HepG2 (cell line): Measurements from ENCODE around the gene SOWAHD. TPM values are rescaled to one million over a fixed set of nuclear protein-coding genes. Genes with fewer than 3 reads are reported as not detected.
A peak's percentile ranks its signal among the peaks of the same experiment; 100 is the strongest.

Experiments used
- ATAC-seq: fragments of 200-7000 bp; cut with Tn5 transposase; 3 replicates; pipeline ENCODE4 v1.9.1; 2020; ENCODE audit warnings: mild to moderate bottlenecking, moderate library complexity
- BruUV-seq: library from RNA; stranded (reverse); fragments of 400-500 nt; replicated peaks from 2 replicates; lab custom pipeline; 2021; lab: Mats Ljungman, UMichigan
- CTCF ChIA-PET: fragments of 300-600 bp; formaldehyde crosslinking; extraction: SDS; loops from one replicate; lab custom pipeline; 2021; ENCODE audit warnings: low total read pairs, inconsistent platforms, low intra/inter-chr PET ratio; lab: Yijun Ruan, JAX
- POLR2A ChIA-PET: fragments of 350-600 bp; sonication (Branson Sonifier 250); formaldehyde crosslinking; loops from one replicate; lab custom pipeline; 2020; ENCODE audit warnings: antibody characterized with exemption, inconsistent platforms; lab: Yijun Ruan, JAX
- DNase-seq: peaks from one replicate; pipeline ENCODE4 v3.0.0-alpha.2; 2015; ENCODE audit warnings: low spot score
- FAIRE-seq: peaks from 3 replicates; lab custom pipeline; 2011; peaks lifted over from hg19 to GRCh38; lab: Jason Lieb, UNC
- H2AFZ ChIP-seq: one replicate; pipeline ENCODE4 v1.6.1; 2011; ENCODE audit warnings: low read length, inconsistent platforms
- H3K27ac ChIP-seq: fragments of 300-600 bp; 3 replicates; pipeline ENCODE4 v1.8.0; 2011; ENCODE audit warnings: mixed run types, mild to moderate bottlenecking, mixed read lengths, low read length, inconsistent platforms; ENCODE audit not compliant: insufficient read depth; ENCODE audit errors: extremely low read length
- H3K27me3 ChIP-seq, 2 experiments: fragments of 200-600 bp in 1 of 2; 2 replicates in 1 of 2; 3 replicates in 1 of 2; pipeline versions ENCODE4 v1.6.0 to v1.8.0; 2011; ENCODE audit warnings: low read length in 2 of 2, mild to moderate bottlenecking in 2 of 2, moderate library complexity in 2 of 2, inconsistent platforms in 1 of 2; ENCODE audit not compliant: insufficient read depth in 2 of 2, control insufficient read depth in 1 of 2
- H3K36me3 ChIP-seq, 2 experiments: fragments of 200-600 bp in 1 of 2; replicated peaks in 1 of 2; 2 replicates in 1 of 2; 3 replicates in 1 of 2; pipeline versions ENCODE4 v1.5.1 to v1.8.0; 2011; ENCODE audit warnings: low read length in 2 of 2, inconsistent platforms in 1 of 2; ENCODE audit not compliant: insufficient read depth in 2 of 2, control insufficient read depth in 1 of 2
- H3K4me1 ChIP-seq: 2 replicates; pipeline ENCODE4 v1.5.1; 2012; ENCODE audit warnings: low read length, inconsistent platforms; ENCODE audit not compliant: insufficient read depth
- H3K4me2 ChIP-seq: 2 replicates; pipeline ENCODE4 v1.6.0; 2011; ENCODE audit warnings: low read depth, low read length, inconsistent platforms
- H3K4me3 ChIP-seq, 3 experiments: fragments of 200-600 bp in 1 of 3; sonication (generic), shearing (Covaris generic) in 1 of 3; replicated peaks in 1 of 3; 2 replicates each; pipeline ENCODE4 v1.5.1; 2011 to 2016; ENCODE audit warnings: low read length in 3 of 3, inconsistent platforms in 2 of 3, low read depth in 2 of 3, mild to moderate bottlenecking in 2 of 3, control low read depth in 1 of 3, mixed read lengths in 1 of 3; ENCODE audit not compliant: insufficient read depth in 1 of 3
- H3K79me2 ChIP-seq: one replicate; pipeline ENCODE4 v1.6.1; 2011; ENCODE audit warnings: low read length, inconsistent platforms; ENCODE audit not compliant: insufficient read depth
- H3K9ac ChIP-seq: 2 replicates; pipeline ENCODE4 v1.6.0; 2011; ENCODE audit warnings: mild to moderate bottlenecking, low read depth, low read length, inconsistent platforms; ENCODE audit not compliant: insufficient read depth
- H3K9me3 ChIP-seq: 2 replicates; pipeline ENCODE4 v1.5.1; 2012; ENCODE audit warnings: mild to moderate bottlenecking, low read length
- H4K20me1 ChIP-seq: 2 replicates; pipeline ENCODE4 v1.6.0; 2011; ENCODE audit warnings: inconsistent platforms, mild to moderate bottlenecking, low read length, moderate library complexity; ENCODE audit not compliant: insufficient read depth
- ARID3A ChIP-seq: IDR thresholded peaks from 2 replicates; pipeline ENCODE4 v1.6.1; 2012; ENCODE audit warnings: low read depth, low read length, improper control_type of control experiment
- ATAD3A ChIP-seq: sonication (generic); formaldehyde crosslinking; IDR thresholded peaks from 2 replicates; pipeline ENCODE4 v1.4.0; 2020; ENCODE audit warnings: missing genetic modification reagents
- CCAR2 ChIP-seq: fragments of 200-400 bp; formaldehyde crosslinking; optimal IDR thresholded peaks from 2 replicates; pipeline ENCODE3; 2018; ENCODE audit warnings: low read depth, mild to moderate bottlenecking, low read length, moderate library complexity
- CTCF ChIP-seq: sonication (generic); formaldehyde crosslinking; IDR thresholded peaks from 2 replicates; pipeline ENCODE4 v1.5.0; 2020; ENCODE audit warnings: mild to moderate bottlenecking, missing genetic modification reagents, moderate library complexity
- ETV5 ChIP-seq: IDR thresholded peaks from 2 replicates; pipeline ENCODE4 v1.6.1; 2018; ENCODE audit warnings: missing biosample characterization, missing genetic modification reagents, inconsistent platforms, borderline replicate concordance
- FOSL1 ChIP-seq: sonication (generic); formaldehyde crosslinking; IDR thresholded peaks from 2 replicates; pipeline ENCODE4 v1.9.0; 2021; ENCODE audit warnings: missing genetic modification reagents, borderline replicate concordance
- FOXA1 ChIP-seq, 2 experiments: fragments of 450-650 bp in 1 of 2; sonication (generic) in 1 of 2; formaldehyde crosslinking in 1 of 2; IDR thresholded peaks; 2 replicates each; pipeline versions ENCODE4 v1.4.0 to v1.6.1; 2016 to 2020; ENCODE audit warnings: missing genetic modification reagents in 1 of 2
- GABPA ChIP-seq, 2 experiments: IDR thresholded peaks; 2 replicates each; pipeline ENCODE4 v1.6.1; 2011 to 2016; ENCODE audit warnings: low read depth in 2 of 2, low read length in 1 of 2, missing biosample characterization in 1 of 2, missing genetic modification characterization in 1 of 2
- HCFC1 ChIP-seq: fragments of 150-350 bp; IDR thresholded peaks from 2 replicates; pipeline ENCODE4 v1.6.1; 2014; ENCODE audit warnings: low read depth, low read length
- KLF16 ChIP-seq, 2 experiments: sonication (generic) in 1 of 2; formaldehyde crosslinking in 1 of 2; IDR thresholded peaks; 2 replicates each; pipeline versions ENCODE4 v1.6.1 to v1.8.0; 2016 to 2023; ENCODE audit warnings: missing genetic modification reagents in 2 of 2, missing compliant biosample characterization in 1 of 2
- NFKB2 ChIP-seq: sonication (generic); formaldehyde crosslinking; IDR thresholded peaks from 2 replicates; pipeline ENCODE4 v1.4.0; 2020; ENCODE audit warnings: missing genetic modification reagents, borderline replicate concordance
- RARG ChIP-seq: sonication (generic); formaldehyde crosslinking; IDR thresholded peaks from 2 replicates; pipeline ENCODE4 v1.4.0; 2020; ENCODE audit warnings: low read depth, mild to moderate bottlenecking, missing genetic modification reagents
- SMAD9 ChIP-seq: sonication (generic); formaldehyde crosslinking; IDR thresholded peaks from 2 replicates; pipeline ENCODE4 v1.5.1; 2020; ENCODE audit warnings: mild to moderate bottlenecking, missing genetic modification reagents
- SMC3 ChIP-seq: IDR thresholded peaks from 2 replicates; pipeline ENCODE4 v1.6.1; 2011; ENCODE audit warnings: low read length, improper control_type of control experiment
- STAG1 ChIP-seq: sonication (generic); formaldehyde crosslinking; IDR thresholded peaks from 2 replicates; pipeline ENCODE4 v1.4.0; 2020; ENCODE audit warnings: missing genetic modification reagents
- ZFP36L2 ChIP-seq: sonication (generic); formaldehyde crosslinking; IDR thresholded peaks from 2 replicates; pipeline ENCODE4 v1.4.0; 2020; ENCODE audit warnings: missing genetic modification reagents
- ZNF460 ChIP-seq: sonication (generic); formaldehyde crosslinking; IDR thresholded peaks from 2 replicates; pipeline ENCODE4 v1.5.1; 2020; ENCODE audit warnings: missing genetic modification reagents, mild to moderate bottlenecking, borderline replicate concordance
- ZNF597 ChIP-seq: sonication (generic); formaldehyde crosslinking; IDR thresholded peaks from 2 replicates; pipeline ENCODE4 v1.5.0; 2020; ENCODE audit warnings: missing genetic modification reagents
- ZSCAN5A ChIP-seq: sonication (generic); formaldehyde crosslinking; IDR thresholded peaks from 2 replicates; pipeline ENCODE4 v1.8.0; 2022; ENCODE audit warnings: mild to moderate bottlenecking, missing genetic modification reagents, borderline replicate concordance
- WGBS: methylation state at CpG from one replicate; pipeline ENCODE4 v1.1.6; 2017; ENCODE audit warnings: low lambda C conversion rate; 5-methylcytosine and 5-hydroxymethylcytosine counted together
- in situ Hi-C: cut with HindIII; loops from 2 replicates; pipeline ENCODE4 v1.10.0; 2017; ENCODE audit warnings: low pct_unique_long_range_greater_than_20kb; ENCODE audit not compliant: extremely low pct_ligation_motif_present
- intact Hi-C: fragments of 100-400 bp; cut with micrococcal nuclease; formaldehyde crosslinking; loops from one replicate; pipeline ENCODE4 v1.10.0; 2022; ENCODE audit not compliant: unreplicated experiment
- polyA plus RNA-seq, 8 experiments: library from polyadenylated mRNA; depleted of rRNA in 3 of 8; stranded (reverse) in 7 of 8; unstranded in 1 of 8; fragments of >200 nt; fragmentation: Illumina TruSeq in 4 of 8; extraction: Trizol in 4 of 8; gene quantifications; 2 replicates each; pipeline versions ENCODE4 v1.2.1 to v1.2.3, GENCODE V29; 2011 to 2016; ENCODE audit warnings: low read depth in 4 of 8, missing spikeins in 1 of 8, mixed read lengths in 1 of 8; ENCODE audit not compliant: insufficient read depth in 1 of 8
- total RNA-seq, 5 experiments: library from RNA; depleted of rRNA; stranded (reverse); fragments of >200 nt; fragmentation: Illumina TruSeq; extraction: Trizol; gene quantifications; 2 replicates each; pipeline ENCODE4 v1.2.3, GENCODE V29; 2016; ENCODE audit warnings: low read depth in 1 of 5

SOWAHD gene
- total and polyA plus RNA-seq, 2 of the 13 experiments (the other 11 are each of a cell fraction or from before 2014, with no cell fraction given): 1.0 to 1.3 TPM

- H3K4me3 ChIP-seq: no peak overlapping the region
- FAIRE-seq: peak; percentile 62
- no peaks in the 10 kb centered on the region for H3K79me2 ChIP-seq
- no peak overlapping the region for H3K9ac ChIP-seq
- no peaks in the 10 kb centered on the region for H4K20me1 ChIP-seq
- ATAC-seq: no peak
- in situ Hi-C loops: no loop called here
- H3K27me3 ChIP-seq: no peaks in the 10 kb centered on the region
- WGBS: 55% methylated on average over 7 of the region's 8 CpGs
- H2AFZ ChIP-seq: no peak overlapping the region
- CTCF ChIA-PET: no interaction called here
- intact Hi-C loops: no loop called here
- peak; percentile 25 for DNase-seq
- POLR2A ChIA-PET: no interaction called here
- no TSS peak for BruUV-seq
- no peak overlapping the region for H3K27ac ChIP-seq
- H3K9me3 ChIP-seq: no peaks in the 10 kb centered on the region
- no peaks in the 10 kb centered on the region for H3K36me3 ChIP-seq
- peaks cover 22% of the 10 kb centered on the region for H3K4me1 ChIP-seq
- no peak overlapping the region for H3K4me2 ChIP-seq
- TF ChIP-seq SMC3: peak; percentile 28; the same call in 1 of the 2 replicates
- no peak for TF ChIP-seq GABPA (IDR thresholded peaks at IDR 0.05; ENCODE audit: low read depth, low read length)
- TF ChIP-seq GABPA (CRISPR knock-in tag; IDR thresholded peaks at IDR 0.05; ENCODE audit: low read depth): no peak
- no peak for TF ChIP-seq FOSL1 (CRISPR knock-in tag)
- no peak for TF ChIP-seq KLF16 (CRISPR knock-in tag; IDR thresholded peaks at IDR 0.05)
- TF ChIP-seq SMAD9 (CRISPR knock-in tag): no peak
- TF ChIP-seq ZNF460 (CRISPR knock-in tag): no peak
- TF ChIP-seq STAG1 (CRISPR knock-in tag): no peak
- peak; percentile 51 for TF ChIP-seq CTCF (CRISPR knock-in tag)
- TF ChIP-seq RARG: no peak
- TF ChIP-seq NFKB2: no peak
- TF ChIP-seq CCAR2: no peak
- TF ChIP-seq FOXA1 (IDR thresholded peaks at IDR 0.05): no peak
- no peak for TF ChIP-seq FOXA1 (CRISPR knock-in tag; IDR thresholded peaks at IDR 0.05)
- peak; percentile 18; the same call in 1 of the 2 replicates for TF ChIP-seq ARID3A
- TF ChIP-seq ZFP36L2 (CRISPR knock-in tag): no peak
- TF ChIP-seq ETV5: no peak
- TF ChIP-seq ZNF597 (CRISPR knock-in tag): no peak
- TF ChIP-seq HCFC1: no peak
- TF ChIP-seq ZSCAN5A: no peak
- TF ChIP-seq ATAD3A (CRISPR knock-in tag): no peak
Observed at GRCh38 chrX:119753639-119754257, 4.6 kb upstream of the SOWAHD start.
